ENCODE data around the gene USP12.

USP12 gene

DNA sequence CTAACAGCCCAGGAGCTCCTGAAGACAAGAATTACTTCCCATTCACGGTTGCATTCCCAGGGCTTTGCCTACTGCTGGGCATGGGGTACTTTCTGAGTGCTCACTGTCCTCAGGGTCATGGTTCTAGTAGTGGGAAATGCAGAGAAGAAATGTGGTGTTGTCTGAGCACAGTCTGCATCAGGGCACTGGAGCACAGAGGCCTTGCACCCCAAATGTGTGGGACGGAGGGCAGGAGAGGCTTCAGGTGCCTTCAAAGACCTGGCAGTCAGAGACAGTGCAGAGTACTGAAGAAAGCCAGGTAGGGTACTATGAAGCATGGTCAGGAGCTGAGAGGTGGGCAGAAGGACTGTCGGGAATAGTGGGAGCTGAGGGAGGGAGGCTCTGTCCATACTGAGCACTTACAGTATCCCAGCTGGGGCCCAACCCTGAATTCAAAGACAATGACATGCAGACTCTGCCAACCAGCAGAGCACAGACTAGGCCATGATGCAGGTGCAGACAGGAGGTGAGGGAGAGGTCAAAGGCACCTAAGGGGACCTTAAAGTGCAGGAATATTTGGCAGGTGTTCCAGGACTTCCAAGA is 144.4 kb downstream of the USP12 start:
- DNase-seq, result no peak

GRCh38 chr13:27026396-27026795 is 145.2 kb downstream of the USP12 start:
- no peak for DNase-seq

GRCh38 chr13:27024776-27025492 is 146.7 kb downstream of the USP12 start:
- DNase-seq, result no peak

DNA sequence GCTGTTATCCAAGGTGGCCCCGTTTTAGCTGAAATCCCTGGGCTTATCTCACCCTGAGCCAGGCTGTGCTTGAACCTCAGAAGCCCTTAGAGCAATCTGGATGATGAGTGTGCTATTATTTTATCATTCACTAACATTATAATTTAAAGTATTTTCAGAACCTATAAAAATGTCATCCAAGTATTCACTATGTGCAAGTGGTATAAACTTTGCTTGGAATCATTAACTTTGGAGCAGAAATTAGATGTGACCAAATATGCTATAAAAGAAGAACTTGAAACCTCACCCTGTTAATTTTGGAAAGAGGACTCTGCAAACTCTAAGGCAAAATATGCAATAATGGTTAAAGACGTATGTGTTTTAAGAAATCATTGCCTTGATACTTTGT is 147.5 kb downstream of the USP12 start:
- DNase-seq, result no peak

DNA sequence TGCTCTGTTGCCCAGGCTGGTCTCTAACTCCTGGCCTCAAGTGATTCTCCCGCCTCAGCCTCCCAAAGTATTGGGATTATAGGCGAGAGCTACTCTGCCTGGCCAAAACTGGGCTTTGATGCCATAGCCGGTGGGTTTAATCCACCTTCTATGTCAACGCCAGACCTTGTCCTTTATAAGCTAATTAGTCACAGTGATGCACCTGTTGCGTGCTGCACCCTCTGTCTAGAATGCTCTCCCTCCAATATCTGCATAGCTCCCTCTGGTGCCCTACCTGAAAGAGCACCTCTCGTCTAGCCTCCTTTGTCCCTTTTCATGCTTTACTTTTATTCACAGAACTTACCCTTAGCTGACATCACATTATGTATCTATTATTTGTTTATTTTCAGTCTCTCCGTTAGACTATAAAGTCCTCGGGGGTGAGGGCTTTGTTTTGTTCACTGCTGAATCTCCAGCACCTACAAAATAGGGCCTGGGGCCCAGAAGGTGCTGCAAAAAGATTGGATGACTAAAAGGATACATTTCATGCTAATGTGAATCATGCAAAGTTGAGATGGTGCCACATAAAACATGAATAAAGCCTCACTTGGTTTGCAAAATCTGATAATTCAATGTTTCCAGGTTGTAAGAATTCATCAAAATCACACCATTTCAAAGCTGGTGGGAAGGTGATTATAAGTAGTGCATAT is 148.1 kb downstream of the USP12 start:
- no peak for DNase-seq

DNA sequence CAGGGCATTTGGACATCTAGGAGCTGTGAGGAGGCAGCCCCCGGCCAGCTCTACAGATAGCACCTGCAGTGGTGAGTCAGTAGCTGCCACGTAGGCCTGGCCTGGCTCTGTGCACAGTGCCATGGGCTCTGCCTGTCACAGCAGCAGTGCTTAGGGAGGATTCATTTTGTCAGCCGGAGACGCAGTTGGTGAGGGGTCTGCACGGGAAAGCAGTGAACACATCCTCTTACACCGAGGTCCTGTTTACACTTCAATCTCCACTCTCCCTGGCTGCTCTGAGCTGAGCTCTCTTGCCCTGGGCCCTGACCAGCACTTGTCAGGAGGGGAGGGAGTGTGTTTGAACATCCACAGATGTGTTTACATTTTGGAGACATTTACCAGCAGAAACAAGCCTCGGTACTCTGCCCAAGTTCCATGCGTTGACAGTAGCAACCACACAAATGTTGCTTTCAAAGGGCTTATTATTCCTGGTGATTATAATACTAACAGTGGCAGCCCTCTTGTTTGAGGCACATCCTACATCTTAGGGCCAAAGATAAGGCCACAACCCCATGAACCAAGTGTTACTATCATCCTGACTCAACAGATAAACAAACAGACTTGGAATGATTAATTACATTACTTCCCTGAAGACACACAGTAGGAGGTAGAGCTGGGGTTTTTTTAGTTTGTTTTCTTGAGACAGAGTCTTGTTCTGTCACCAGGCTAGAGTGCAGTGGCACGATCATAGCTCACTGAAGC is 148.9 kb downstream of the USP12 start:
- DNase-seq, result no peak

DNA sequence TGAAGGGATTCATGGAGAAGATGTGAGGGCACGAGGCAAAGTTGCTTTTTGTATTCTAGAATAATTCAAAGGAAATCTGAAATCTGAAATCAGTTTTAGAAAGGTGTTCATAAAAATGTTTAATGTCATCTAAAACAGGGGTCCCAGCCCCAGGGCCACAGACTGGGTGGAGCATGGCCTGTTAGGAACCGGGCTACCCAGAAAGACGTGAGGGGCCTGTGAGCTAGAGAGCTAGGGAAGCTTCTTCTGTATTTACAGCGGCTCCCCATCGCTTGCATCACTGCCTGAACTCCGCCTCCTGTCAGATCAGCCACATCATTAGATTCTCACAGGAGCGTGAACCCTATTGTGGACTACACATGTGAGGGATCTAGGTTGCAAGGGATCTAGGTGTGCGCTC is 151.2 kb downstream of the USP12 start:
- DNase-seq, result no peak

GRCh38 chr13:27018882-27019281 is 152.7 kb downstream of the USP12 start:
- no peak for DNase-seq

DNA sequence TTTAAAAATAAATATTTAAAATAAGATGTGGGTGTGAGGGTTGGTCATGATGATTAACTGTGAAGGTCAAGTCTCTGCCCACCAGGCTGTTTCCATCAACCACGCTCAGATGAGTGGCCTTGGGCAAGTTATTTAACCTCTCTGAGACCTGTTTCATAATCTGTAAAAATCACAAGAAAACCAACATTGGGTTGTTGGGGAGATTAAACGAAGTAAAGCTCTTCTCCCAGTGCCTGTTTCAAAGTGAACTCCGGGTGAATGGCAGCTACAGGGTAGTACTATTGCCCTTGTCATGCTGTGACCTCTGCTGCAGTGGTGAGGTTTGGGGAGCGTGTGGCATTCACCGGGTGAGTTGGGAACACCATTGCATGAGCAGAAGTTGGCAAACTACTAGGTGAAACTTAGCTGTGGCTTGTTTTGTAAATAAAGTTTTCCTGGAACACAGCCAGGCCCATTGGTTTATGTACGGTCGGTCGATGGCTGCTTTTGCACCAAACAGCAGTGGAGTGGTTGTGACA is 153.2 kb downstream of the USP12 start:
- no peak for DNase-seq

DNA sequence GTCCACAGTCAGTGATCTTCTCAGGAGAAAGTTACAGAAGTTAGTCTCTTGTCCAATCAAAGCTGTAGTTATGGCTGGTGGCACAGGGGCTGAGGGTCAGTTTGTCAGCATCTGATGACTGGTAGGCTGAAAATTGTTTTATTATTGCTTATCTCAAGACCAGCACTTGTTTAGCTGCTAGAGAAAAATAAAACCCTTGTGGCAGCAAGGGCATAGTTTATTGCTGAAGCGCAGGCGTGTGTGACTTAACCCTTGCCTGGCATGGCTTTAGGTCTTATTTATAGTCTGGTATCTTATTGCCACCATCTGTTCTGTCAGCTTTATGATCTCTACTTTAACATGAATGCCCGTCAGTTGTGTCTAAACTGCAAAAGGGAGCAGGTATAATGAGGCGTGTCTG is 154.7 kb downstream of the USP12 start:
- DNase-seq, result no peak
